Measurements from ENCODE around the gene DDIT4.
"Not testable (repeated sequence)": the region's sequence is repeated elsewhere in the genome, so short reads cannot be mapped to it uniquely, and the experiment has no call there.

Gene DDIT4

GRCh38 chr10:72276013-72276387 is 2.3 kb downstream of the DDIT4 start:
- DNase-seq (ENCODE audit: low read depth): no peak
- peak overlapping the region; percentile 88 for H3K4me3 ChIP-seq (ENCODE audit: low read depth, low read length)
- TF ChIP-seq CTCF (IDR thresholded peaks at IDR 0.05; ENCODE audit: low read depth, low read length) (no peak), MYC (IDR thresholded peaks at IDR 0.05; ENCODE audit: low read depth, low read length) (no peak), MAX (IDR thresholded peaks at IDR 0.05; ENCODE audit: low read depth, low read length) (no peak), POLR2A (IDR thresholded peaks at IDR 0.05; ENCODE audit: extremely low read depth, insufficient read length) (no peak)

GRCh38 chr10:72276421-72277339 is 3.0 kb downstream of the DDIT4 start:
- peak overlapping the region; percentile 88 for H3K4me3 ChIP-seq (ENCODE audit: low read depth, low read length)
- peak; percentile 14 for DNase-seq (ENCODE audit: low read depth)
- TF ChIP-seq MYC (IDR thresholded peaks at IDR 0.05; ENCODE audit: low read depth, low read length): 0 out of 2 replicates have a peak, but pooled peaks have one; percentile 8
- TF ChIP-seq CTCF (IDR thresholded peaks at IDR 0.05; ENCODE audit: low read depth, low read length): no peak

GRCh38 chr10:72277340-72277995 is 3.7 kb downstream of the DDIT4 start:
- TF ChIP-seq CTCF (IDR thresholded peaks at IDR 0.05; ENCODE audit: low read depth, low read length) (no peak), MYC (IDR thresholded peaks at IDR 0.05; ENCODE audit: low read depth, low read length) (no peak), MAX (IDR thresholded peaks at IDR 0.05; ENCODE audit: low read depth, low read length) (no peak), POLR2A (IDR thresholded peaks at IDR 0.05; ENCODE audit: extremely low read depth, insufficient read length) (no peak)
- DNase-seq (ENCODE audit: low read depth): no peak
- H3K4me3 ChIP-seq (ENCODE audit: low read depth, low read length): no peak overlapping the region

- H3K4me3 ChIP-seq (ENCODE audit: low read depth, low read length): no peak overlapping the region
- no peak for TF ChIP-seq POLR2A (IDR thresholded peaks at IDR 0.05; ENCODE audit: extremely low read depth, insufficient read length)
- no peak for TF ChIP-seq CTCF (IDR thresholded peaks at IDR 0.05; ENCODE audit: low read depth, low read length)
- TF ChIP-seq MYC (IDR thresholded peaks at IDR 0.05; ENCODE audit: low read depth, low read length): no peak
- no peak for TF ChIP-seq MAX (IDR thresholded peaks at IDR 0.05; ENCODE audit: low read depth, low read length)
- DNase-seq (ENCODE audit: low read depth): peak; percentile 13
These were observed 4.4 kb downstream of the DDIT4 start for GRCh38 chr10:72277996-72278667.

- H3K4me3 ChIP-seq (ENCODE audit: low read depth, low read length): no peak overlapping the region
- no peak for TF ChIP-seq POLR2A (IDR thresholded peaks at IDR 0.05; ENCODE audit: extremely low read depth, insufficient read length)
- no peak for TF ChIP-seq MAX (IDR thresholded peaks at IDR 0.05; ENCODE audit: low read depth, low read length)
- no peak for TF ChIP-seq MYC (IDR thresholded peaks at IDR 0.05; ENCODE audit: low read depth, low read length)
- TF ChIP-seq CTCF (IDR thresholded peaks at IDR 0.05; ENCODE audit: low read depth, low read length): no peak
- no peak for DNase-seq (ENCODE audit: low read depth)
These were observed 5.1 kb downstream of the DDIT4 start for GRCh38 chr10:72278668-72279393.

- not testable (repeated sequence) for DNase-seq (ENCODE audit: low read depth); H3K4me3 ChIP-seq (ENCODE audit: low read depth, low read length)
These were observed 5.9 kb downstream of the DDIT4 start for GRCh38 chr10:72279587-72279986.

All from NB4 (cell line).